Prostate gland (tissue), 2 donors: ENCODE measurements around the gene CDC73.

Source experiments
- CTCF ChIP-seq, 4 experiments: fragments of 200-600 bp in 2 of 4; fragments of 450-650 bp in 2 of 4; sonication (generic) in 2 of 4; IDR thresholded peaks; 1 replicate in 3 of 4; 2 replicates in 1 of 4; pipeline ENCODE4 v1.5.1; 2016 to 2019; ENCODE audit warnings: antibody characterized with exemption in 4 of 4, mild to moderate bottlenecking in 2 of 4, moderate library complexity in 2 of 4
- POLR2AphosphoS5 ChIP-seq: sonication (generic); formaldehyde crosslinking; IDR thresholded peaks from one replicate; pipeline ENCODE4 v1.6.1; 2017; ENCODE audit warnings: antibody characterized with exemption

- no peak for TF ChIP-seq POLR2AphosphoS5
- peak in 2 of 4 experiments; percentile 10 to 31 for TF ChIP-seq CTCF (IDR thresholded peaks at IDR 0.05)
Observed at GRCh38 chr1:193143285-193143684, 21.5 kb downstream of the CDC73 start.
